IMR-90 (cell line): ENCODE results near the gene NTPCR. TPM values are rescaled to one million over a fixed set of nuclear protein-coding genes. Genes with fewer than 3 reads are reported as not detected.
A peak's percentile ranks its signal among the peaks of the same experiment; 100 is the strongest.

Experiments used
- ATAC-seq: fragments of 200-7000 bp; cut with Tn5 transposase; 2 replicates; pipeline ENCODE4 v1.9.1; 2020; ENCODE audit warnings: low read depth, mild to moderate bottlenecking, moderate library complexity
- BruUV-seq: library from RNA; stranded (reverse); fragments of 400-500 nt; replicated peaks from 2 replicates; lab custom pipeline; 2021; lab: Mats Ljungman, UMichigan
- CTCF ChIA-PET: fragments of 300-600 bp; formaldehyde crosslinking; extraction: SDS; loops from one replicate; lab custom pipeline; 2021; ENCODE audit warnings: antibody characterized with exemption; lab: Yijun Ruan, JAX
- POLR2A ChIA-PET: fragments of 300-600 bp; sonication (Branson Sonifier 250); formaldehyde crosslinking; loops from one replicate; lab custom pipeline; 2022; ENCODE audit warnings: antibody characterized with exemption; ENCODE audit not compliant: unreplicated experiment; lab: Charles Lee
- DNase-seq: peaks from one replicate; pipeline ENCODE4 v3.0.0; 2013
- H2AFZ ChIP-seq: replicated peaks from 2 replicates; pipeline ENCODE3; 2013; ENCODE audit warnings: low read length, mild to moderate bottlenecking; ENCODE audit not compliant: poor library complexity
- H2AK5ac ChIP-seq: 2 replicates; pipeline ENCODE4 v1.6.1; 2013; ENCODE audit warnings: low read depth, low read length, inconsistent platforms
- H2AK9ac ChIP-seq: replicated peaks from 2 replicates; pipeline ENCODE3; 2013; ENCODE audit warnings: mild to moderate bottlenecking, low read depth, low read length, moderate library complexity; ENCODE audit not compliant: poor library complexity
- H2BK120ac ChIP-seq: 2 replicates; pipeline ENCODE4 v1.6.1; 2013; ENCODE audit warnings: low read depth, low read length, inconsistent platforms
- H2BK15ac ChIP-seq: 3 replicates; pipeline ENCODE4 v1.6.1; 2013; ENCODE audit warnings: low read depth, low read length, inconsistent platforms
- H2BK20ac ChIP-seq: 2 replicates; pipeline ENCODE4 v1.6.1; 2013; ENCODE audit warnings: low read depth, mild to moderate bottlenecking, inconsistent platforms, low read length, moderate library complexity
- H2BK5ac ChIP-seq: 2 replicates; pipeline ENCODE4 v1.6.1; 2013; ENCODE audit warnings: mild to moderate bottlenecking, low read depth, low read length, inconsistent platforms; ENCODE audit not compliant: poor library complexity, severe bottlenecking
- H3K14ac ChIP-seq: replicated peaks from 2 replicates; pipeline ENCODE4 v1.6.1; 2013; ENCODE audit warnings: low read depth, low read length, inconsistent platforms
- H3K18ac ChIP-seq: 2 replicates; pipeline ENCODE4 v1.6.1; 2013; ENCODE audit warnings: low read depth, low read length, control low read depth
- H3K23ac ChIP-seq: 2 replicates; pipeline ENCODE4 v1.6.1; 2013; ENCODE audit warnings: low read depth, low read length, inconsistent platforms
- H3K27ac ChIP-seq: 2 replicates; pipeline ENCODE4 v1.5.1; 2013; ENCODE audit warnings: mild to moderate bottlenecking, control low read depth, low read length; ENCODE audit not compliant: insufficient read depth
- H3K27me3 ChIP-seq: 2 replicates; pipeline ENCODE4 v1.6.1; 2013; ENCODE audit warnings: low read length; ENCODE audit not compliant: control insufficient read depth, insufficient read depth
- H3K36me3 ChIP-seq: 2 replicates; pipeline ENCODE4 v1.6.1; 2013; ENCODE audit warnings: low read length, mixed read lengths; ENCODE audit not compliant: control insufficient read depth, insufficient read depth
- H3K4ac ChIP-seq: 2 replicates; pipeline ENCODE4 v1.6.1; 2013; ENCODE audit warnings: low read depth, low read length, inconsistent platforms
- H3K4me1 ChIP-seq: 2 replicates; pipeline ENCODE4 v1.6.1; 2013; ENCODE audit warnings: low read length, mixed read lengths; ENCODE audit not compliant: control insufficient read depth, insufficient read depth
- H3K4me2 ChIP-seq: 2 replicates; pipeline ENCODE4 v1.6.1; 2013; ENCODE audit warnings: low read depth, mild to moderate bottlenecking, control low read depth, low read length, moderate library complexity
- H3K4me3 ChIP-seq: 2 replicates; pipeline ENCODE4 v1.5.1; 2013; ENCODE audit warnings: low read depth, mild to moderate bottlenecking, control low read depth, low read length, moderate library complexity; ENCODE audit not compliant: insufficient read depth
- H3K56ac ChIP-seq: 2 replicates; pipeline ENCODE4 v1.6.1; 2013; ENCODE audit warnings: low read length, inconsistent platforms; ENCODE audit not compliant: insufficient read depth; ENCODE audit errors: extremely low read depth
- H3K79me1 ChIP-seq, 2 experiments: 2 replicates each; pipeline ENCODE4 v1.6.1; 2013; ENCODE audit warnings: low read length in 2 of 2, inconsistent platforms in 1 of 2, low read depth in 1 of 2
- H3K9ac ChIP-seq: 2 replicates; pipeline ENCODE4 v1.6.1; 2013; ENCODE audit warnings: low read depth, low read length, control low read depth
- H3K9me1 ChIP-seq: 2 replicates; pipeline ENCODE4 v1.6.1; 2013; ENCODE audit warnings: low read length, inconsistent platforms; ENCODE audit not compliant: insufficient read depth
- H3K9me3 ChIP-seq: 2 replicates; pipeline ENCODE4 v1.6.1; 2013; ENCODE audit warnings: low read length; ENCODE audit not compliant: control insufficient read depth, insufficient read depth
- H4K20me1 ChIP-seq: 2 replicates; pipeline ENCODE4 v1.6.1; 2013; ENCODE audit warnings: low read length, inconsistent platforms; ENCODE audit not compliant: insufficient read depth
- H4K5ac ChIP-seq: 2 replicates; pipeline ENCODE4 v1.6.1; 2013; ENCODE audit warnings: mild to moderate bottlenecking, low read depth, low read length, control low read depth
- H4K8ac ChIP-seq, 2 experiments: 2 replicates each; pipeline ENCODE4 v1.6.1; 2013; ENCODE audit warnings: low read depth in 2 of 2, low read length in 2 of 2, control low read depth in 1 of 2, inconsistent platforms in 1 of 2
- H4K91ac ChIP-seq: 2 replicates; pipeline ENCODE4 v1.6.1; 2013; ENCODE audit warnings: low read depth, low read length, inconsistent platforms; ENCODE audit not compliant: insufficient read depth
- BHLHE40 ChIP-seq: fragments of 150-350 bp; IDR thresholded peaks from 2 replicates; pipeline ENCODE4 v1.6.1; 2016; ENCODE audit warnings: mild to moderate bottlenecking, low read depth, low read length
- CTCF ChIP-seq: conservative IDR thresholded peaks from 2 replicates; pipeline ENCODE4 v1.5.1; 2012; ENCODE audit warnings: mild to moderate bottlenecking, low read depth, low read length, improper control_type of control experiment
- RAD21 ChIP-seq: IDR thresholded peaks from 2 replicates; pipeline ENCODE4 v1.6.1; 2012; ENCODE audit warnings: low read length, improper control_type of control experiment
- RCOR1 ChIP-seq: IDR thresholded peaks from 2 replicates; pipeline ENCODE4 v1.6.1; 2012; ENCODE audit warnings: mild to moderate bottlenecking, low read length, improper control_type of control experiment; ENCODE audit not compliant: insufficient replicate concordance
- SMC3 ChIP-seq: fragments of 150-350 bp; IDR thresholded peaks from 2 replicates; pipeline ENCODE4 v1.6.1; 2016; ENCODE audit warnings: low read depth, mild to moderate bottlenecking, antibody characterized with exemption, low read length, moderate library complexity
- WGBS, 2 experiments: methylation state at CpG; one replicate each; pipeline versions ENCODE4 v1.1.5 to v1.1.7; 2013; ENCODE audit warnings: missing lambda C conversion rate in 2 of 2; ENCODE audit not compliant: insufficient read length in 1 of 2; ENCODE audit errors: extremely low coverage in 2 of 2; 5-methylcytosine and 5-hydroxymethylcytosine counted together
- dilution Hi-C: fragments of 300-500 bp; cut with HindIII; formaldehyde crosslinking; loops from one replicate; pipeline ENCODE4 v1.14.3; 2018; ENCODE audit warnings: low sequenced_read_pairs; ENCODE audit not compliant: unreplicated experiment
- in situ Hi-C: fragments of 300-500 bp; cut with MboI; formaldehyde crosslinking; loops from 3 replicates; pipeline ENCODE4 v1.14.3; 2019; ENCODE audit warnings: low sequenced_read_pairs, inconsistent platforms, mixed read lengths
- intact Hi-C: fragments of 100-400 bp; cut with micrococcal nuclease; formaldehyde crosslinking; loops from 2 replicates; pipeline ENCODE4 v1.10.0; 2022
- polyA plus RNA-seq, 3 experiments: library from polyadenylated mRNA; depleted of rRNA; stranded (reverse); fragments of >200 nt; gene quantifications; 2 replicates each; pipeline ENCODE4 v1.2.3, GENCODE V29; 2012; ENCODE audit warnings: low replicate concordance in 1 of 3
- total RNA-seq: library from RNA; depleted of rRNA; stranded (reverse); fragments of >200 nt; gene quantifications from 2 replicates; pipeline ENCODE4 v1.2.3, GENCODE V29; 2012

Gene NTPCR
- total and polyA plus RNA-seq, 2 of the 4 experiments (the other 2 are of a cell fraction), result 13.3 to 16.5 TPM

DNA sequence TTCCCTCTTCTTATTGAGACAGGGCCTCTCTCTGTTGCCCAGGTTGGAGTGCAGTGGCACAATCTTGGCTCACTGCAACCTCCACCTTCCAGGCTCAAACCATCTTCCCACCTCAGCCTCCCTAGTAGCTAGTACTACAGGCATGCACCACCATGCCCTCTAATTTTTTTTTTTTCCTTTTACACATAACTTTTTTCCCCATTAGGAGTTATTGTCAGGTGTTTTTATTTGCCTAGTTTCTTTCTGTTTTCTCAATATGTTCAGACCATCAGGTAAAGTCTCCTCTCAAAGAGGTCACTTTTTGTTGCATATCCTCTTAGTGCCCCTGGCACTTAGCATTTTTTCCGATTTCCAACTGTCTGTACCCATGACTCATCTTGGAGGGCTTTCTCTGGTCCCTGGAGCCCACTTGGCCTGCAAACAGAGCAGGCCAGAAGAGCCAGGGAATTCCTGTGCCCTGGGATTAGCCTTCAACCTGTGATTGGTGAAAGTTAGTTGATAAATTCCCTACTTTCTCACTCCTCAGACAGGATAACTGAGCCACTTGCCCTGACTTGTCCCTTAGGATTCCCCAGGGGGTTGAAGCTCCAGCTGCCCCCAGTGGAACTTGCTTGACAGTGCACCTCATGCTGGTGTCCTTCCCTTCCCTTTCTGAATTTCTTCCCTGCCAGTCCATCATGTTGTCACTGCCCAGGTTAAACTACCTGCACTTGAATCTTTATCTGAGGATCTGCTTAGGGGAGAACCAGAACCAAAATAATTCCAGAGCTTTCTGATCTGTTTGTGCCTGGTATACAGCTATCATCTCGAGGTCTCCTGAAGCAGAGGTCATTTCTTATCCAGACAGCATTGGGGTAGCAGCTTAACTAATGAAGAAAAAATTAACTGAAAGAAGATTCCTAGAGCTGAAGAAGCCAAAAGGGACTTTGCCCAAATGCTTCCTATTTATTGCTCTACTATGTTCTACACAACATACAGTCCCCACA, 2.4 kb downstream of the NTPCR start:
- H4K5ac ChIP-seq, result peak overlapping the region; percentile 97
- H2AFZ ChIP-seq, result peak overlapping the region; percentile 79
- peak; percentile 46 for ATAC-seq
- H2AK9ac ChIP-seq, result peak overlapping the region; percentile 53
- WGBS, 2 experiments, result no CpG with 5 or more reads among the region's 2 CpGs
- peaks cover 2% of the 10 kb centered on the region; the same call in 1 of the 2 replicates for H3K36me3 ChIP-seq
- peak overlapping the region; percentile 69; the same call in 1 of the 2 replicates for H3K27ac ChIP-seq
- no peaks in the 10 kb centered on the region for H3K27me3 ChIP-seq
- ChIA-PET POLR2A (no interaction called here), CTCF (interaction anchor here (0.6 to 1.3 kb wide), 5 partner anchors 10 to 1349 kb away, joined by 3 to 5 read pairs (median 3); no protein-coding TSS in a partner anchor)
- peak overlapping the region; percentile 98 for H3K18ac ChIP-seq
- H3K4me2 ChIP-seq, result no peak overlapping the region
- no peak overlapping the region; the same call in 2 of the 3 replicates for H2BK15ac ChIP-seq
- peak; percentile 56 for DNase-seq
- TF ChIP-seq BHLHE40, result no peak
- peak; percentile 57 for TF ChIP-seq CTCF
- TF ChIP-seq RAD21, result peak; percentile 50
- no peak for TF ChIP-seq RCOR1
- TF ChIP-seq SMC3, result peak; percentile 33; the same call in 1 of the 2 replicates
- intact Hi-C loops, result loop anchor here (5.0 to 10.0 kb wide), 3 partner anchors 101 to 478 kb away; no protein-coding TSS in a partner anchor
- peak overlapping the region; percentile 89 for H3K14ac ChIP-seq
- dilution Hi-C loops, result no loop called here
- H2BK20ac ChIP-seq, result peak overlapping the region; percentile 75
- no peak overlapping the region for H3K4me3 ChIP-seq
- peaks cover 7% of the 10 kb centered on the region; the same call in 1 of the 2 replicates for H3K9me1 ChIP-seq
- peak overlapping the region; percentile 89 for H4K91ac ChIP-seq
- H3K79me1 ChIP-seq, result peaks cover 11 to 34% of the 10 kb centered on the region in 2 experiments; a peak in 3 of 4 replicates
- H3K9ac ChIP-seq, result no peak overlapping the region
- peak overlapping the region; percentile 72 for H3K4ac ChIP-seq
- peak overlapping the region; percentile 27; the same call in 1 of the 2 replicates for H2AK5ac ChIP-seq
- H4K20me1 ChIP-seq, result no peaks in the 10 kb centered on the region
- H2BK120ac ChIP-seq, result peak overlapping the region; percentile 85
- no TSS peak for BruUV-seq
- peak overlapping the region; percentile 50; the same call in 1 of the 2 replicates for H3K56ac ChIP-seq
- peak overlapping the region; percentile 52 to 80; a peak in 2 of 4 replicates for H4K8ac ChIP-seq
- H2BK5ac ChIP-seq, result peak overlapping the region; percentile 75
- in situ Hi-C loops, result no loop called here
- peak overlapping the region; percentile 45; the same call in 1 of the 2 replicates for H3K23ac ChIP-seq
- H3K4me1 ChIP-seq, result peaks cover 10% of the 10 kb centered on the region
- no peaks in the 10 kb centered on the region; the same call in 1 of the 2 replicates for H3K9me3 ChIP-seq
